NCI-H2196 treated with DMSO at 0.1 percent for 48 hours (cell line): ENCODE measurements around the gene FTCDNL1.

Experiments used
- DNase-seq: peaks from one replicate; lab custom pipeline; 2025; ENCODE audit not compliant: unreplicated experiment; lab: John Stamatoyannopoulos, UW

The FTCDNL1 gene

DNA sequence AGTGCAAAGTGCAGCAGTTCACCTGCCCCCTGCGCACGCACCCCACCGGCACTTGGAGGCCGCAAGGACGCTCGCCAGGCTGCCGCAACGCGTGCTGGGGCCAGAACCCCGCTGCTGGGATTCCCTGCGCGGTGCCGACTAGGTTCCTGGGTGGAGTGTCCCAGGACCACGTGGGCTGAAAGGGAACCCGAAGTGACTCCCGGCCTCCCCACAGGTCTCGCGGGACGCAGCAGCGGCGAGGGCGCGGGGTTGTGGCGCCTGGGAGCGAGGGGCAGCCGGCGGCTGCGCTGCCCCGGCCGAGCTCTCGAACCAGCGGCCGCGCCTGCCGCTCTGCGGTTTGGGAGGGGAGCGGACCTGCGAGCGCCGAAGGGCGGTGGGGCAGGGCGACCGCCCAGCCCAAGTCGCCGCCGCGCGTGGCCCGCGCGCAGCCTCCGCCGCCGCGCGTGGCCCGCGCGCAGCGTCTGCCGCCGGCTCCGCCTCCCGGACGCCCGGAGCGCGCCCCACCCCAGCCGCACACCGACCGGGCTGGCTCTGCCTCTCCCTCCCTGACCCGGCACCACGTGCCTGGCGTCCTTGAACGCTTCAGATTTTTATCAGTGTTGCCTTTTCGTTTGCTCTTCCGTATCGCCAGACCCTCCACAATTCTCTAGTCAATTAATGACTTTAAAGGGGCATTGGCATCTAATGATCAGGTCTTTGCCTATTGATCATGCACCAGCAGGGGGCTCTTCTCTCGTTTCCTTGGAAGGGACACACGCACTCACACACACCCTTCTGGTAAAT is at the start of gene FTCDNL1:
TSS of gene FTCDNL1 (minus strand) at position 475 of the 783 bp plus-strand sequence. CDS start 2,230 bp downstream, outside the sequence.
- no peak for DNase-seq

DNA sequence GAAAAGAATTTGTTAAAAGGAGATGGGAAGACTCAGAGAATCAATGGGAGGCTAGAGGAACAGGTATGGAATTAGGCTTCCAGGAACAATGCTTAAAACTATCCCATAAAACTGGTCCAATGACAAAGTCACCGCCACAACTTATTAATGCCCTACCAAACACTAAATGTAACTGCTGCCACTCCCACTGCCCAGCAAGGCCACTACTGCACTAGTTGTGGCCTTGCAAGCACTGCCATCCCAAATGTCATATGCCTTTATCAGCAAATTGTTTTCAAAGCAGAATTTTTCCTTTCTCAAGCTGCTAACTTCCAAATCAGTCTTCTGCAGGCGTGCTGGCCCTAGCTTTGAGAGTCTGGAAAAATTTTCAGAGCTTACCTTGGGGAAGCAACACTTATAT is 45.6 kb upstream of the FTCDNL1 start:
- no peak for DNase-seq

DNA sequence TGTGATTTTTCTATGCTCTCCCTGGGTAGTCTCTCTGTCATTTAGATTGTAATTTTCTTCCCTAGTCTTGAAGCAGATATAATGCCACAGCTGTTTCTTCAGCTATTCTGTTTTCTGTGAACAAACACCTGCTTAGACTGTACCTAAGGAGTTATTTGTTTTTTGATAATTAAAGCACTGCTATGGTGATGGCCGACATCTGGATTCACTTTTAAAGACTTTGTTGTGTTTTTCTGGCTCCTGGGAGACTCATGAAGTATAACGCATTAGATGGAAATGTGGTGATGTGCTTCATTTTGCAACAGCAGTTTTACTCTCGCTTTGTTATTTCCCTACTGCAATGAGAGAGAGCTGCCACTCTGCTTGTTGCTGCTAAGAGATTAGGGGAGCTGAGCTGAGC is 44.4 kb upstream of the FTCDNL1 start:
- no peak for DNase-seq

DNA sequence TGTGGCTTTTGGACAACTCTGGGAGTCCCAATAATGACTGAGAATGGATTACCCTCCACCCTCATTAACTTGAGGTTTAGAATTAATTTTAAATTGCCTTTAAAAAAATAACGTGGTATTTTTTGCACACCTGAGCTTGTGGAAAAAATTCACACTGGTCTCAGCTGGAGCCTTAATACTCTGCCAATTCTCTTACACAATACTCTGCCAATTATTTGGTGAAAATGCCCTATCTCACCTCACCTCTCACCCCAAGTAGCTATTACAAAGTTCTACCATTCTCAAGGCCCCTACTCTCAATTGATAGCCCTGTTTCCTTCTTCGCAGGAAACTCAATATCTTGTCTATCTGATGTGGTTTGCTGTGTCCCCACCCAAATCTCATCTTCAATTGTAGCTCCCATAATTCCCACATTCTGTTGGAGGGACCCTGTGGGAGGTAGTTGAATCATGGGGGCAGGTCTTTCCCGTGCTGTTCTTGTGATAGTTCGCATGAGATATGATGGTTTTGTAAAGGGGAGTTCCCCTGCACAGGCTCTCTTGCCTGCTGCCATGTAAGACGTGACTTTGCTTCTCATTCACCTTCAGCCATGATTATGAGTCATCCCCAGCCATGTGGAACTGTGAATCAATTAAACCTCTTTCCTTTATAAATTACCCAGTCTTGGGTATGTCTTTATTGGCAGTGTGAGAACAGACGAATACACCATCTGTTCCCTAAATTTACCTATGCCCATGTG is 32.7 kb upstream of the FTCDNL1 start:
- DNase-seq, result no peak

DNA sequence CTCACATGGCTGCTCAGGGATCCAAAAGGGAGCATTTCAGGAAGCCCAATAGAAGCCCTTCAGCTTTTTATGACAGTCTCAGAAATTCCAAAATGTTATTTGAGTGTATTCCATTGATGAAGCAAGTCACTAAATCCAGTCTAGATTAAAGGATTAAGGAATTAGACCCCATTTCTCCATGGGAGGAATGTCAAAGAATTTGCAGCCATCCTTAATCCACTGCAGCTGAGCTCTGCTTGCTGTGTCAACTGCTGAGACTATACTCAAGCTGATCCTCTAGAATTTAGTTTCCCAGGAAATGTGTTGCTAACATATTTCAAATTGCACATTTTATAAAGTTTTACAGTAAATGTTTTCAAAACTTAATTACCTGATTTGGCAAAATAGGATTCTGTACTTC is 31.7 kb upstream of the FTCDNL1 start:
- no peak for DNase-seq

DNA sequence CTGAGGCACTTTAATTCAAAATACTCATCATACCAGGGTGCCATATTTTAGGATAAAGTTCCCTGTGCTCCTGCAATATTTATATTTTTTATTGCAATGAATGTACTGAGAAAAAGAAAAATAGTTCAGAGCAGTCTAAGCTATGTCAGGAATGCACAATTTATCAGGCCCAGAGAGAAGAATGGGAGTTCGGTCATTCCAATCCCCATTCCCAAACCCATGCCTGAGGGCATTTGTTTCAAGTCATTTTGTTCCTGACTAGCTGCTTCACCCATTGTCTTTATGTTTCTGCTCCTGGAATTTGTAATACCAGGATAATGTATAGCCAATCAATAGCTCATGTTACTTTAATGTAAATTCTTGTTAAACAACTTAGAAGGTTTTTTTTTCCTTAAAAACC is 24.4 kb upstream of the FTCDNL1 start:
- no peak for DNase-seq

DNA sequence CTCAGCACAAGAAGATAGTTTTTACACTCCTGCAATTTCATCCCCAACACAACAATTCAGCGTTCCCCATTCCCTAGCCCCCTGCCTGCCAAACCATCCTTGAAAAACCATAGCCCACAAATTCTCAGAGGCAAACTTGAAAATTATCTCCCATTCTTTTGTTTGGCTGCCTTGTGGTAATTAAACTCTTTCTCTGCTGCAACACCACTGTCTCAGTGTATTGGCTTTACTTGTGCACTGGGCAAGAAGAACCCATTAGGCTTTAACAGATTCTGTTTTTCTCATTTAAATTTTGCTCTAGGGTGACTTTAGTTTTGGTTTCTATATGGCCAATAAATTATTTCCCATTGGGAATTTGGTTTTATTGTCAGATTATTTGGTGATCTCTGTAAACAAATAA is 23.2 kb upstream of the FTCDNL1 start:
- DNase-seq, result no peak

DNA sequence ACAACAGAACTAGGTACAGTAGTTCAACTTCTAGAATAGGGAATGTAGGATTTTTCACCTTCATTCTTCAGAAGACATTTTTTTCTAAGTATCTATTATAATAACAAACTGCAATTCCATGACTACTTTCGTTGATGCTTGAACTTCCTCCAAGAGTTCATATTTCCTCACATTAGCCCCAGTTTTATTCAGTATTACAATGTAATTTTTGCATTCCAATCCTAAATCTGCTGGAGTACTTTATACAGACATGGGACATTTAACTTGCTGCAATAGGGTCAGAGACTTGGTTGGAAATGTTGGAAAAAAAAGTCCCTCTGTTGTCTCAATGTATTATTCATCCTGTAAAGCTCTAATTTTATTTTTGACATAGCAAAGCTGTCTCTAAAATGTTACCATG is 19.6 kb upstream of the FTCDNL1 start:
- no peak for DNase-seq

DNA sequence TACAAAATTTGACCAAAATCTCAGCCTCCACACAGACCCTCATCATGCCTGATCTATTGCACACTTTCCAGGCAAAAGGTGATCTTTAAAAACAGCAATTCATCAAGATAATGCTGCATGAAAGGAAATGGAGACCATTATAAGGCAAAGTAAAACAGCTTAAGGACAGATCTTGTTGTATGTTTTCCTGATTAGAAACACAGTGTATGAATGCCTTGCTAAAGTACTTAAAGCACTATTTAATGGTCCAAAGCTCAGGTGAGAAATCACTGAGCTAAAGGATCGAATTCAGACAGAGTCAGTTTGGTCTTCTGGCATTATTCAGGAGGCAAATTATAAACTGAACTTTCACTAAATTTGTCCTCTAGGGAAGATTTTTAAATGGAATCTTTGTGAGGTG is 18.7 kb upstream of the FTCDNL1 start:
- DNase-seq, result no peak

DNA sequence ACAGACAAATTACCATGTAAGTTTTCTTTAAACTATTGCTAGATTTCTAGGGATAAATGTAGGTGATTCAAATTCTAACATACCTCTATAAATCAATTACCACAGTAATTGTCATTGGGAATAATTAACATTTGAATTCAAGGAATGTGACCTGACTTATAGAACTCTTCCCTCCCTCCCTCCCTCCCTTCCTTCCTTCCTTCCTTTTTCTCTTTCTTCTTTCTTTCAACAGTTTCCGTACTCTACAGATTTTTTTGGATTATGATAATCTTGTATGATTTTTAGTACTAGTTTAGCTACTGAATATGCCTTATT is 18.2 kb upstream of the FTCDNL1 start:
- no peak for DNase-seq

DNA sequence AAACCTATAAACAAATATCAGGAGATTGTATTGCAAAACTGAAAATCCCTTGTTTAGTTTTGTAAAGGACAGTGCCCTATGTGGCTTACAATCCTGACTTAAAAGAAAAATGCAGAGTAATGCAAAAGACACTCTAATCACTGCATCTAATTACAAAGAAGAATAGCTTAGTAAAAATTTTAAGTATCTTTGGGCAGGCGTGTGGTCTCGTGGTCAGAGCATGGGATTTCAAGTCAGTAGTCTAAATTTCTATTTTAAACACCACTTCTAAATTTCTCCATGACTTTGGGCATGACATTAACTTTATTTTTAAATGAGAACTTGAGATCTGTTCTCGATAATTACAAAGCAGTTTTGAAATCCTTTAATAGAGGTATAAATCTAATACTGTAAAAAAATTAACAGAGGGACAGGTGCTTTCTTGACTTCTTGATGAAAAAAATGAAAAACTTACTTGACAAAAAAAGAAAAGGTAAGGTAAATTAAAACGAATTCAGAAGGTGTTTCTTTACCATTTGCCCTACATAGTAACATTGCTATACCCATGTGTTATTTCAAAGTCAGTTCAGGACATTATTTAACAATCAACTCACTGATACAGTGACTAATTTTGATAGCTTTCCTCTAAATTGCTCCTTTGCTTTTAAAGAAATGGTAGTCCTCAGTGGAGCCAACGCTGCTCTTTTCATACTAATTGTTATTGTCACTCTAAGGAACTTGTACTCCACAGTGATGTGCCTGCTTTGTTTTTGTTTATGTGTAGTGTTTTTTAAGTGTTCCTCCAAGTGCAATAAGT is 17.6 kb upstream of the FTCDNL1 start:
- no peak for DNase-seq

DNA sequence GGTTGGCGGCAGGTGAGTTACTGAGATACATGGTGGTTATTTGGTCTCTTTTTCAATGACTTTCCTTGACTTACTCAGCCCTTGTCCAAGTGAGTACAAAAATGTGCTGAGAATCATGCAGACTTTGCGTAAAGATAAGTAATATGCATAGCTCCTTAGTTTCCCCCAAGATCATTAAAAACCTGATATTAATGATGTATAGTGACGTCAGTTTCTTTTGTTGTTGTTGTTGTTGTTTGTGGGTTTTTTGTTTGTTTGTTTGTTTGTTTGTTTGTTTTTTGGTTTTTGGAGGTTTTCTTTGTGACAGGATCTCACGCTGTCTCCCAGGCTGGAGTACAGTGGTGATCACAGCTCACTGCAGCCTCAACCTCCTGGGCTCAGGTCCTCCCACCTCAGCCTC is 14.9 kb upstream of the FTCDNL1 start:
- DNase-seq, result no peak

DNA sequence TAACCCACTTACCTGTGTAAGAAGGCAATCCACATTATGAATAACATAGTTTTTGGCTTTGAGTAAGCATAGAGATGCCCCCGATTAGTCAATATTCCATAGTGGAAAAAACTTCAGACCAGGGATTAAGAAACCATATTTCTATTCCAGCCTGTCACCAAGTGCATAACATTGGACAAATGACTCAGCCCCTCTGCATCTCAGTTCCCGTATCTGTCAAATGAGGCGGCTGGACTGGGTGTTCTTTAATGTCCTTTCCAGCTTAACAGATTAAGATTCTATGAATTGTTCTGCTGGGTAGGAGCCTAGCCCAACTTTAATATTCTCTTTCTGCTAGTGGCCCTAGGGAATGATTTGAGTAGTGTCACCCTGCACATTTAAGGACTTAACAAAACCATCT is 11.8 kb upstream of the FTCDNL1 start:
- no peak for DNase-seq

DNA sequence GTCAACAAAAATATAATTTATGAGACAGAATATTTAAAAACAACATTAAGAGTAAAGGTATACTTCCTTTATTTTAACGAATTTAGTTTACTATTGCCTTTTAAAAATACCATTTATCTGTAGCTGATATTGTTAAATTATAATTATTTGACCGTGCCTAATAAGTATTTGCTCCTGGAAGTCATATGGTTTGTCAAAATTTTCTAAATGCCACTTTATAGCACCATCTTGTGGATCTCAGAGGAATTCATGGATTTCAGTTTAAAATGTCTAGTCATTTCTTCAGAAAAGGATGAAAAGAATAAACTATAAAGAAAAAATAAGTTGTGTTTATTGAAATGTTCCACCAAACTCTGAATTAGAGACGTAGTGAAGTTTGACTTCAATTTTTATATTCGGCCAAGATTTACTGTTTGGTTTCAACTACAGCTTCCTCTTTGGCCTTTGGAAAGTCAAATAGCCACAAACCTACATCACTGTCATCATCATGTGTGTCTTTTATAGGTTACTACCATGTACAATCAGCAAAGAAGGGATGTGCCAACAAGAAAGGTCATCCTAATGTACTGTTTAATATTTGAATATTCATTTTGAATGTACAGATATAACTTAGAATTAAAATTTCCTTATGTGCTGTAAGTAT is 10.3 kb upstream of the FTCDNL1 start:
- no peak for DNase-seq

DNA sequence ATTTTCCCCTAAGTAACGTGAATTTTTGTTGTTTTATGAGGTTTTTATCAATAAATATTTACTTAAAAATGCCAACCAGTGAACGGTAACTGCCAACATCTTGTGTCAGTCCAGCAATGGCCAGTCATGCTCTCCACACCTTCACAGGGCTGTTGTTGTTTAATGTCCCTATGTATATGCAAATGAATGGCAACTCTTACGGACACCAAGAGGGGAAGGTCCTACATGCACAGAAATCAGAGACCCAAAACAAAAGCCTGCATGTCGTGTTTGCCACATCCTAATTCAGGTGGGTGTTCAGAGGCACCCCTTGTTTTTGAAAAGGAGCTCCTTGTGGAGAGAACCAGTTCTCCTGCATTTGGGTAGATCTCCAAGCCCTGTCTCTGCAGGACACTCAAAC is 4.8 kb upstream of the FTCDNL1 start:
- no peak for DNase-seq

DNA sequence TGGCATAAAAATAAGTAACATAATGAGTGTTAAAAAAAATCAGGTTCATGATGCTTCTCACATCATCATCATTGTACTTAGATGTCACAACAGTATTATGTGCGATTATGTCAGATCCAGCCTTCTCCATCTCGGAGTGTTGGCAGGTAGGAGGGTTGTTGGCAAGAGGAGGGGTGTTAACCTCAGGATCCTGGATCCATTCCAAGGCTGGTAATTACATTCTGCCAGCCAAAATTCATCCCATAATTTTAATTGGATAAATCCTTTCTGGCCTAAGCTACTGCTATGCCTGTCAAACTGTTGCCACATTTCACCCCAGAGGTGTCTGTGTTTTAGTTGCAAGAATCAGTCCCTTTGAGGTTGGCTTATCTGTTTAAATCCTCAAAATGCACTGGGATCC is 891 bp upstream of the FTCDNL1 start:
- no peak for DNase-seq

DNA sequence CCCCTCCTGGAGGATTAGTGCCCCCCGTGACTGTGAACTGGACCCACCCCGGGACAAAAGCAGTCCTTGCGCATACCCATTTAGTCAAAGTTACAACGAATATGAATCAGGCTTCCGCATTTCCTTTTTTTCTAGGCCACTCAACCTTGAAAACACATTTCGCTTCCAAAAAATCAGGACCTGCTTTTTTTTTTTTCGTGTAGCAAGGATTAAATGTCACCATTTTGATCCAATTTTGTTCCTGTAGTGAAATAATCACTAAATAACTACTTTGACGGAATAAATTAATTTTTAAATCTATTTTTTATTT is 464 bp upstream of the FTCDNL1 start:
- no peak for DNase-seq

DNA sequence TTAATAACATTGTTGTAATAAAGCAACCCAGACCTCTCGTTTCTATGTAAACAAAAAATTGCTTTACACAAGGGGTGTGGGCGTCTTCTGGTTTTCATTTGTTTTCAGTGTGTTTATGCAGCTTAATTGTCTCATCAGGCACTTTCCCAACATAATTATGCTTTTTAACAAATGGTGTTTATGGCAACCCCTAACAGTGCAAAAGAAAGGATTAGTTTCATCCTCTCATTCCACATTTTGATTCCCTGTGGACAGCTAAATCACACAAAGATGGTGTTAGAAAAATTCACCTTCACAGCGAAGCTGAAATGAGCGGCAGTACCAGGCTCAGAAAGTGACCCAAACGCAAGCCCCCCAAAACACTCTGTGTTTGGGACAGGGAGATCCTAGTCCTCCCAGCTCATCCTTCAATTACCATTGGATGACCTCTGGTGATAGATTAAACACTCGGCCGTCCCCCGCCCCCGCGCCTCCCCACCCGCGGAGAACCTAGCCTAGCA is 724 bp downstream of the FTCDNL1 start:
- no peak for DNase-seq

DNA sequence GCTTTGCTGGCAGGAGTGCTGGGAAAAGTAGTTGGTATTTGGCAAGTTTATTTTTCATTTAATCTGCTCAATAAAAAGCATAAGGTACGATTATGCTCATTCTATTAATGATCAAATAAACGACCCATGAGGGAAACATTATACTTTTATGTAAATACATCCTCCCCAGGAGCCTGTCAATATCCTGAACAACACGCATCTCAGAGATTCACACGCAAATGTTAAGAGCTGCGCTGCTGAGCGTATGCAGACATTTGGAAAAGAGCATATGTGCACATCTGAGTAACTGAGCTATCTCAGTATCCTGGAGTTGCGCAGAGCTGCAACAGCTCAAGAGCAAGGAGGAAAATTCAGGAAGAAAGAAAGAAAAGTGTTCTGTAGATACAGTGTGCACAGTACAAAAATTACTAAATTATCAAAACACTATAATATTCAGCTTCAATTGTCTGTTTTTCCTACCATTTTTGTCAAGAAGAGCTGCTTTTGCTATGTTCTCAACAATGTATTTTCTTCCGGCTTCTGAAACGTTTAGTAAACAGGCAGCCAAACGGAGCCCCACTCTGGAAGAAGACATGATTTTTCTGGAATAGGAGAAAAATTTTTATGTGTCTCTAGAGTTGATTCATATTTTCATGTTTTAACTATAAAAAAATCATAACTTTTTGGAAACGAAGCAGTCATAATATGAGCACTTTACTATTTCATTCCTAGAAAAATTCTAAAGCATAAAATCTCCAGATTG is 2.4 kb downstream of the FTCDNL1 start:
- DNase-seq, result no peak

DNA sequence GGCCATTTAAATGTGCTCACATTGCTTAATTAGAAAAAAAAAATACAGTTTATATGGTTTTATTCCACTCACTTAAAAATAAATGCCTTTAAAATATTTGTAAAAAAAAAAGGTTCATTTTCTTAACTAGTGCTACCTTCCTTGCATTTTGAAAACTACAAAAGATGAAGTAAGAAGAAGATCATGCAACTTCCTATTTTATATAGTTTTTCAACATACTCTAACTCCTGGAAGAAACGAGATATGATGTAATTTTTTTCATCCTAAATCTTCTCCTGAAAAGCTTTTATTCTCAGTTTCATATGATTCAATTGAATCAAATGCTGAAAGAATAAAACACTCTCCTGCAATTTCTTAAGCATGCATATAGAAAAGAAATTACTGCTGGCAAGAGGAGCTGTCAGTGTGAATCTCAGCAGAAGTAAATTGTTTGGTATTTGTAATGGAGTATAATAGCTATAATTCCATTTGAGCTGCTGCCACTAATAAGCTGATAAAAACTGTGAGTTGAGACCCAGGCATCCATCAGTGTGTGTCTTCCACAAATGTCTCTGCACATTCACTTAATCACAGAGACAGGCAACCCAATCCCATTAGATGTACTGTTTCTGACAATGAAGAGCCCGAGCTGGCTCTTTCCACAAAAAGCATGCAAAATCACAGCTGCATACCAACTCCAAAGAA is 3.7 kb downstream of the FTCDNL1 start:
- no peak for DNase-seq
